ENCODE results near the gene PAPPA. TPM values are rescaled to one million over a fixed set of nuclear protein-coding genes. Genes with fewer than 3 reads are reported as not detected.

PAPPA gene
- total and polyA plus RNA-seq, 2 of the 8 experiments (the other 6 are each of a cell fraction or from before 2014, with no cell fraction given) = 0.18 to 0.63 TPM

- no peak for TF ChIP-seq EP300 (IDR thresholded peaks at IDR 0.05; ENCODE audit: borderline replicate concordance in 1 of 2, low read depth in 2 of 2, low read length in 2 of 2)
- no peak for TF ChIP-seq RNF2 (IDR thresholded peaks at IDR 0.05; ENCODE audit: borderline replicate concordance, low read depth, low read length, missing control alignments, poor library complexity, severe bottlenecking)
- no peak for TF ChIP-seq TAF7 (optimal IDR thresholded peaks at IDR 0.05; ENCODE audit: borderline replicate concordance, low read depth, low read length)
- no peak for TF ChIP-seq CTBP2 (IDR thresholded peaks at IDR 0.05; ENCODE audit: borderline replicate concordance, insufficient read depth, insufficient read length, low read length)
- TF ChIP-seq CEBPB (IDR thresholded peaks at IDR 0.05; ENCODE audit: low read depth, low read length) = no peak
- no peak for TF ChIP-seq SAP30 (IDR thresholded peaks at IDR 0.05; ENCODE audit: insufficient read depth, insufficient replicate concordance, low read length)
- TF ChIP-seq KDM4A (IDR thresholded peaks at IDR 0.05; ENCODE audit: low read depth, low read length, severe bottlenecking) = no peak
- no peak for TF ChIP-seq YY1 (IDR thresholded peaks at IDR 0.05; ENCODE audit: low read depth, low read length)
- TF ChIP-seq BCL11A (IDR thresholded peaks at IDR 0.05; ENCODE audit: low read depth in 2 of 2, low read length in 2 of 2) = no peak
Measured at GRCh38 chr9:116390303-116391228, 237.0 kb downstream of the PAPPA start (continued).

Measured in H1 (cell line).